ENCODE measurements around the gene DOK1.
A peak's percentile ranks its signal among the peaks of the same experiment; 100 is the strongest.

DOK1 gene

DNA sequence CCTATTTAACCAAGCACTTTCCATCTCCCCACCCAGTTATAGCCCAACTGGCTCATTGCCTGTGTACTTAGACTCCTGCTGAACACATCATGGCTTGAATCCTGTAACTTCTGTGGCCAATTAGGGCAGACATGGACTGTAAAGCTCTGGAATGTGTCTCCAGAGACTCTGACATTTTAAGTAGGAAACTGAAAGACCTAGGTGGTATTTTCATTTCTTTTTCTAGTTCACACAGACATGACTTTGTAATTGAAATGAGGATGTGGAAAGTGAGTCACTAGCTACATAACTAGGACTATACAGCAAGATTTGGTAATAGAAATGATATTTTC is 12.2 kb downstream of the DOK1 start:
- no peak for DNase-seq (ENCODE audit: extremely low read depth in 1 of 2, low read depth in 1 of 2)

- no peak for DNase-seq (ENCODE audit: extremely low read depth in 1 of 2, low read depth in 1 of 2)
Observed at GRCh38 chr2:74567881-74568280, 13.4 kb downstream of the DOK1 start.

- DNase-seq (ENCODE audit: extremely low read depth in 1 of 2, low read depth in 1 of 2) = no peak
Observed at GRCh38 chr2:74569686-74570085, 15.2 kb downstream of the DOK1 start.

DNA sequence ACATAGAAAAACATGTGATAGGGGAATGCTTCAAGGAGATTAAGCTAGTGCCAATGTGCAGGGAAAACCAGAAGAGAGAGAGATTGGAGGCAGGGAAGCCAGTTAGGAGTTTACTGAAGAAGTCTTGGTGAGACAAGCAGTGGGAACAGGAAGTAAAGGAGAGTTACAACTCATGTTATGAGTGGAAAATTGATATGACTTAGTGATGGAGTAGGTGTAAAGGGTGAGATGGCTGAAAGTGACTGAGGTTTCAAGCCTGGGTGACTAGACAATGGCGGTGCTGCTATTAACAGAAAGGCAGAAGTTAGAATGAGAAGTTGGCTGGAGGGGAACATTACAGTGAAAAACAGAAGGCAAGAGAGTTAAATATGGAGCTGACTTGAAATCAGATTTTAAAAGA is 16.5 kb downstream of the DOK1 start:
- no peak for DNase-seq (ENCODE audit: extremely low read depth in 1 of 2, low read depth in 1 of 2)

DNA sequence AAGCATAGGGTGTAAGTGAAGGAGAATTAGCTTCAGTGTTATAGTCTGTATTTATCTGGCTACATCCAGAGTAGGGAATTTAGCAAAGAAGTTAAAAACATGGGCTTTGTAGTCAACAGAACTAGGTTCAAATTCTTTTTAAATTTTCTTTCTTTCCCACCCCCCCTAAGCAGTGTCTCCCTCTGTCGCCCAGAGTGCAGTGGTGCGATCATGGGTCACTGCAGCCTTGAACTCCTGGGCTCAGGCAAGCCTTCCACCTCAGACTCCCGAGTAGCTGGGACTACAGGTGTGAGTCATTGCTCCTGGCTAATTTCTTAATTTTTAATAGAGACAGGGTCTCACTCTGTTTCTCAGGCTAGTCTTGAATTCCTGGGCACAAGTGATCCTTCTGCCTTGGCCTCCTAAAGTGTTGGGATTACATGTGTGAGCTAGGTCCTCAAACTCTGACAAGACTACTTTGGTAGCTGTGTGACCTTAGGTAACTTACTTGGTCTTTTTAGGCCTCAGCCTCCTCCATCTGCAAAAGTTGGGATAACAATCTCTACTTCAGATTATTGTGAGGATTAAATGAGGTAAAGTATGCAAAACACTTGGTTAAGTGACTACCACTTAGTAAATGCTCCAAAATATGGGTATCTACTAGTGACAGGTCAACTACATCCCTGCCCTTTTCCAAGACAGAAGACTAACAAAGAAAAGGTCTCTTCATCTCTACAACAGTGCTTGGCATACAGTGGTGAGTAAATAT is 17.8 kb downstream of the DOK1 start:
- DNase-seq (ENCODE audit: extremely low read depth in 1 of 2, low read depth in 1 of 2) = no peak

GRCh38 chr2:74573747-74574562 is 19.4 kb downstream of the DOK1 start:
- DNase-seq (ENCODE audit: extremely low read depth in 1 of 2, low read depth in 1 of 2) = no peak

DNA sequence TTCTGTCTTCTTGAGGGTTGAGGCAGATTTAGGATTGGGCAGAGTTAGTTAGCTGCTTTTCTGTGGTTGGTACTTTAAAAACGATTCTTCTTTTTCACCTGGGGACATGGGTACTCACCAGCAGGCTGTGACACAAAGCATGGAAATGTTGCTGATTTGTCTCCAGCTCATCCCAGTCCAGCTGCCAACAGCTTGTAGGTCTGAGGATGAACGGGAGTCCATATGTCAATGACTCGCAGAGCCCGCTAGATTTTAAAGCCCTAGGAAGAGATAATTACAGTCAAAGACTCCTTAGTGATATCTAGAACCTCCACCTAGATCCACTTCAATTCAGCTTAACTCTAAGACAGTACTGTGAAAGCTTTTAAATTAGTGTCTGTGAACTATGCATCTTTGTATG is 20.8 kb downstream of the DOK1 start:
- no peak for DNase-seq (ENCODE audit: extremely low read depth in 1 of 2, low read depth in 1 of 2)

GRCh38 chr2:74576211-74576862 is 21.8 kb downstream of the DOK1 start:
- DNase-seq (ENCODE audit: extremely low read depth in 1 of 2, low read depth in 1 of 2) = no peak

GRCh38 chr2:74576863-74577229 is 22.3 kb downstream of the DOK1 start:
- DNase-seq (ENCODE audit: extremely low read depth in 1 of 2, low read depth in 1 of 2) = no peak

- no peak for DNase-seq (ENCODE audit: extremely low read depth in 1 of 2, low read depth in 1 of 2)
Observed at GRCh38 chr2:74577448-74577847, 22.9 kb downstream of the DOK1 start.

- no peak for DNase-seq (ENCODE audit: extremely low read depth in 1 of 2, low read depth in 1 of 2)
Observed at GRCh38 chr2:74578408-74578807, 23.9 kb downstream of the DOK1 start.

DNA sequence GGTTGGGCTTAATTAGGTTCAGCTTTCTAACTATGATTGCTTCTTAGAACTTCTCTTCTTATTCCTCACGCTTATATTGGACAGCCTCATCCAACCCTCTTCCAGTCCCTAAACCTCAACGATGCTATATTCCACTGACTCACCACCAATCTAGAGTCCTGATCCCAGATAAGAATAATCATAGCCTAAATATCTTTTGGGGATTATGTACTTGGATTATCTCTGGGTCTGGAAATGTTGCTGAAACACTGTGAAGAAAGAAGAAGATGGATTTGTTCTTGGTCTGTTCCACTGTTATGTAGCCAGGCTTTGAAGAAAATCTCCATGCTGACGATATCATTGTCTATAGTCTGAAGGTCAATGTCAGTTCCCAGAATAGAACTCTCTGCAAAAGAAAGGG is 26.9 kb downstream of the DOK1 start:
- no peak for DNase-seq (ENCODE audit: extremely low read depth in 1 of 2, low read depth in 1 of 2)

DNA sequence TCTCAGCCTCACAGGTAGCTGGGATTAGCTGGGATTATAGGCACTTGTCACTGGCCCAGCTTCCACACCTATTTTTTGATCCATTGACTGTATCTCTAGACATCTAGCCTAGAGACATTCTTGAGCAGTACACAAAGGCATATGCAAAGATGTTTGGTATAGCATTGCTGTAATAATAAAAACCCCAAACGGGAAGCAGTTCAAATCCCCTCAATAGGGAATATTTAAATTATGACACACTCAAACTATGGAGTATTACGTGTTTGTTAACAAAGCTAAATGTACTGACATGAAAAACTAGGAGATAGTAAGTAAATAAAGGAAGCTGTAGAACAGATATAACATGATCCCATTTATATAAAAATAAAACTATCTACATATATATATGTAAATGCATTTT is 27.7 kb downstream of the DOK1 start:
- no peak for DNase-seq (ENCODE audit: extremely low read depth in 1 of 2, low read depth in 1 of 2)

GRCh38 chr2:74583504-74583903 is 29.0 kb downstream of the DOK1 start:
- no peak for DNase-seq (ENCODE audit: extremely low read depth in 1 of 2, low read depth in 1 of 2)

GRCh38 chr2:74584088-74584645 is 29.6 kb downstream of the DOK1 start:
- DNase-seq (ENCODE audit: extremely low read depth in 1 of 2, low read depth in 1 of 2) = no peak

DNA sequence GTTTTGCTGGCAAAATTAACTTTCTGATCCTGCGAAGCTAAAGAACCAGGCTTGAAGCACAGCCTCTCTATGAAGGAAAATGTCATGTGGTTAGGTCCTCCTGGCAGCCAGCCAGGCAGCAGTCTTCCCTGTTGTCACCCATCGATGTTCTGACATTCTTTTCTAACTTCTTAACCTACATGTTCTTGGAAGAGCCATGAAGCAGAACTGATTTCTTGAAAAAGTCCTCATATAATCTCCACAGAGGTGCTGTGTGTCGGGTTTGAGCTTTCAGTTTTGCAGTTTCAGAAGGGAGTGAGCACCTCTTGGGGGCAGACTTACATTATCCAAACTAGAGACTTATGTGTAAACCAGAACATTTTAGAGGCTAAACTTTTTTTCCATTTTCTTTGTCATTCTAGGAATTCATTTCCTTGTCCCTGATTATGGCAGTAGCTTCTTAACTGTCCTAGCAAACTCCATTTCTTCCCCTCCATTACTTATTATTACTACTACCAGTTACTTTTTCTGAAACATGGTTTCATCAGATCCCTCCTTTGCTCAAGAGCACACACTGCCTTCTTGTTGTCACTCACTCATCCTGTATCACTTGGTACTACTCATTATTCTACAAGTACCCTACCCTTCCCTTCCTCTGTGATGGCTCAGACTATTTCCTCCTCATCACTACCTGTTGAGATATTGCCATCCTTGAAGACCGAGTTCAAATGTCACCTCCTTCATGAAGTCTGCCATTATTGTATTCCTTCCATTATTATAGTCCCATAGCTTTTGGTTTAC is 31.1 kb downstream of the DOK1 start:
- DNase-seq (ENCODE audit: extremely low read depth in 1 of 2, low read depth in 1 of 2) = no peak

DNA sequence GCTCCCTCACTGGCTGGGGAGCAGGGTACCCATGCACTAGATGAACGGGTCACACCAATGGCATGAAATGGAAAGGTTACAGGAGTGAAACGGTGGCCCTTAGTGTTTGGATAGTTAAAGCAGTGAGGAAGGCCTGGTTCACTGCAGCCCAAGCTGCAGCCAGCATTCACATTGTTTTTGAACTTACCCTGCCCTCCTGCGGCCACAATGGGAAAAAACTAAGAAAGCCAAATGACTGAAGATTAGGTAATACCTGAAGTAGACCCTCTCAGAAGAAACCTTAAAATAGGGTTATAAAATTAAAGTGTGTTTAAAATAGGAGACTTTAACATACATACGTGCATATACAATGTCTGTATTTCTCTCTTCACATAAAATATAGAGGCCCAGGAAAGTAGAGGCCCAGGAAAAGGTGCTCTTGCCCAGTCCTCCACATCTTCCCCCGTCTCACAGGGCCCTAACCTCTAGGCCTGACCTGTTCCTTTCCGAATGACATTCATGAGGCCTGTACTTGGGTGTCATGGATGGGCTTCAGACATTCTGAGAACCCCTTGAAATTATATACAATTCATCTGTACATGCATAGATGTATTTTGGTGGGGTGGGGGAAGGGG is 33.3 kb downstream of the DOK1 start:
- peak; percentile 24 to 33 for DNase-seq (ENCODE audit: extremely low read depth in 1 of 2, low read depth in 1 of 2)

GRCh38 chr2:74588664-74589063 is 34.1 kb downstream of the DOK1 start:
- no peak for DNase-seq (ENCODE audit: extremely low read depth in 1 of 2, low read depth in 1 of 2)

GRCh38 chr2:74593826-74594772 is 39.6 kb downstream of the DOK1 start:
- DNase-seq (ENCODE audit: extremely low read depth in 1 of 2, low read depth in 1 of 2) = no peak

Data from stimulated activated CD8-positive, alpha-beta memory T cell treated with anti-CD3 and anti-CD28 coated beads, Interleukin-7, amount 100 ng/mL, for 48 hours (primary cell).